Raji (cell line): ENCODE measurements around the gene ASB13.

Experiments used
- POLR2A ChIP-seq: IDR thresholded peaks from 2 replicates; pipeline ENCODE4 v1.6.1; 2011; ENCODE audit warnings: low read depth, low read length, control low read depth; ENCODE audit not compliant: insufficient read depth

The ASB13 gene

GRCh38 chr10:5609952-5610616 is 56.3 kb downstream of the ASB13 start:
- no peak for TF ChIP-seq POLR2A

- TF ChIP-seq POLR2A = no peak
Observed at GRCh38 chr10:5608608-5609220, 57.7 kb downstream of the ASB13 start.

- no peak for TF ChIP-seq POLR2A
Observed at GRCh38 chr10:5607594-5607993, 58.8 kb downstream of the ASB13 start.

GRCh38 chr10:5606864-5607263 is 59.5 kb downstream of the ASB13 start:
- no peak for TF ChIP-seq POLR2A

DNA sequence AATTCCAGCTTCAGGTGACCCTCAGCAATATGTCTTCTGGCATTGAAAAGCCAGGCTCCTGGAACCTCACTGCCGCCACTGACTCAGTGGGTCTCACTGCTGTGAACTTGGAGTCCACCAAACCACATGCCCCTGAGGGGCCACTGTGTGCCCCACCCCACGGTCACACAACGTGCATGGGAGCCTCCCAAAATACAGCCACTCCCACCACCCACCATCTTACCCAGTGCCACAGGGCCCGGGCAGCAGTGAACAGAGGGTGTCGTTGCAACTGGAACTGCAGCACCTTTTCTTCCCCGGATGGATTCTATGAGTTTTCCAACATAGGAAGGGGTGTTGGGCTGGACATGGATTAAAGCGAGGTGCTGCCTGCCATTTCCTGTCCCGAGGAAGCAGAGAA is 60.1 kb downstream of the ASB13 start:
- TF ChIP-seq POLR2A = no peak

GRCh38 chr10:5604961-5605360 is 61.4 kb downstream of the ASB13 start:
- TF ChIP-seq POLR2A = no peak

- TF ChIP-seq POLR2A = no peak
Observed at GRCh38 chr10:5604236-5604925, 62.0 kb downstream of the ASB13 start.

DNA sequence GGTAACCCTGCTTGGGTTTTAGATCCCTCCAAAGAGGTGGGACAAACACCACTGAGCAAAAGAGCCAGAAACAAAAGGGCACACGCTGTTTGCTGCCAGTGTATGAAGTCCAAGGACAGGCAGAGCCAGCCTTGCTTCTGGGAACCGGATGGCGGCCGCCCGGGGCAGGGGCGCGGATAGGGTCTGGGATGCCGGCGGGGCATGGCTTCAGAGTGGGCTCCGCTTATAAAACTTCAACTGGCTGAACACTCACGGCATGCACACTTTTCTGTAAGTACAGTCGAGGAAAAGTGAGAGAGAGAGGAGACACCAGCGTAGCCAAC is 62.6 kb downstream of the ASB13 start:
- no peak for TF ChIP-seq POLR2A

DNA sequence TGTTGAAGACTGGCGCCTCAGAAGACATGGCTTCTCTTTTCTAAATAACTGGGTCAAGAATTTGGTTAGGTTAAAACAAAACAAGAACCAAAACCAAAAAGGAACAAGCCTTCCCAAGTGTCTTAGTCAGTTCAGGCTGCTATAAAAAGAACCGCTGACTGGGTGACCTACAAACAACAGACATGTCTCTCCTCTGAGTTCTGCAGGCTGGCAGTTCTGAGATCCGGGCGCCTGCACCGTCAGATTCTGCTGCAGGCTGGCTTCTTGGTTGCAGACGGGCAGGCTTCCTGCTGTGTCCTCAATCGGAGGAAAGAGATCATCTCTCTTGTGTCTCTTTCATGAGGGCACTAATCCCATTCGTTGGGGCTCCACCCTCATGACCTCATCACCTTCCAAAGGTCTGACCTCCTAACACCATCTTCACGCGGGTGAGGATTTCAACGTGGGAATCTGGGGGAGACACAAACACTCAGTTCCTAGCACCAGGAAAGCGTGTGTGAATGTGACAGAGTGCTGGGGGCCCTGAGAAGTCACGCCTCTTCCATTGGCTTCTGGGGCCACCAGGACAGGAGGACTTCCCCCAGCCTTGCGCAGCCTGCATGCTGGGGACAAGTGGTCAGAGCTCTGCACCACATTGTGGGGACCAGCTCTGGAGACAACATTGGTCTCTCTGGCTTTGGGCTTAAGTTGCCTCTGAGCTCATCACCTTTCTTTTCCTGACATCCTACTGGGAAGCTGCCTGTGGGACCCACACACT is 63.1 kb downstream of the ASB13 start:
- no peak for TF ChIP-seq POLR2A

DNA sequence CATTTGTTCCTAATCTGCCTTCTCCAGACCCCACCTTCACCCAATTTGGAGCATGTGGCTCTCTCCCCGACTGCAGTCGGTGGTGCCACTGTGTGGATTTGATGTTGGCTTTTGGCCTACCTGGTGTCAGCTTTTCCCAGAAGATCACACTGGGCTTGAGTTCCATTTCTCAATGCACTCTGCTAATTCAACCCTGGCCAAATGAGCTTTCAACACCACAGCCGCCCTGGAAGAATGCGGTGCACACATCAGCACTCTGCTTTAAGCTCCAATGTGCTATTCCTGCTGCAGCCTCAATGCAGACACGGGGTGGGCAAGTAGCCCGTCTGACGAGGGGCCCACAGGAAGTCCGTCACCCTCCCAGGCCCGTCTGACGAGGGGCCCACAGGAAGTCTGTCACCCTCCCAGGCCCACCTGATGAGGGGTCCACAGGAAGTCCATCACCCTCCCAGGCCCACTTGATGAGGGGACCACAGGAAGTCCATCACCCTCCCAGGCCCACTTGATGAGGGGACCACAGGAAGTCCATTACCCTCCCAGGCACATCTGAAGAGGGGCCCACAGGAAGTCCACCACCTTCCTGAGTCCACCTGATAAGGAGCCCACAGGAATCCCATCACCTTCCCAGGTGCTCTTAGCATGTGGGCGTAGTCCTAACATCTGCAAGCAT is 64.4 kb downstream of the ASB13 start:
- no peak for TF ChIP-seq POLR2A

DNA sequence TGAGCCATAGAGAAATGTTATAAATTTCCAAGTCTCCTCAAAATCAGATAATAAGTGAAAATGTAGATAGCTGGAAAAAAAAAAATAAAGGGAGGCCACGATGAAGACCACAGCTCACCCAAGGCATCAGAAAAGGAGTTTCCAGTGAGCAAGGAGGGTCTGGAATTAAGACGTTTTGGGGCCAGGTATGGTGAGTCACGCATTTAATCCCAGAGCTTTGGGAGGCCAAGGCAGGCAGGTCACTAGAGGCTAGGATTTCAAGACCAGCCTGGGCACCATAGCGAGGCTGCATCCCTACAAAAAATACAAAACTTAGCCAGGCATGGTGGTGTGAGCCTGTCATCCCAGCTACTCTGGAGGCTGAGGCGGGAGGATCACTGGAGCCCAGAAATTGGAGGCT is 65.5 kb downstream of the ASB13 start:
- no peak for TF ChIP-seq POLR2A

GRCh38 chr10:5599613-5600520 is 66.5 kb downstream of the ASB13 start:
- no peak for TF ChIP-seq POLR2A

- TF ChIP-seq POLR2A = no peak
Observed at GRCh38 chr10:5598085-5598690, 68.2 kb downstream of the ASB13 start.
